Measurements from ENCODE around the gene LCN6.

- no peak for TF ChIP-seq POLR2A (IDR thresholded peaks at IDR 0.05)
- TF ChIP-seq CTCF (IDR thresholded peaks at IDR 0.05): no peak
These were observed 9.0 kb upstream of the LCN6 start for GRCh38 chr9:136757328-136757727.

Data from testis (tissue), 2 donors.